WERI-Rb-1 (cell line): Measurements from ENCODE around the gene DENR.

Experiments
- DNase-seq: peaks from one replicate; pipeline ENCODE4 v3.0.0-alpha.2; 2020
- H3K27ac ChIP-seq: fragments of 250-450 bp; sonication (Bioruptor Pico); 2 replicates; pipeline ENCODE4 v1.5.1; 2020; ENCODE audit warnings: mild to moderate bottlenecking, moderate library complexity
- H3K27me3 ChIP-seq: fragments of 250-450 bp; sonication (Bioruptor Pico); 2 replicates; pipeline ENCODE4 v1.5.1; 2021; ENCODE audit warnings: mild to moderate bottlenecking, low read depth, moderate library complexity; ENCODE audit not compliant: insufficient read depth, severe bottlenecking
- H3K36me3 ChIP-seq: fragments of 250-450 bp; sonication (Bioruptor Pico); 2 replicates; pipeline ENCODE4 v1.5.1; 2020; ENCODE audit warnings: mild to moderate bottlenecking, moderate library complexity
- H3K4me3 ChIP-seq: 2 replicates; pipeline ENCODE4 v1.5.1; 2011; ENCODE audit warnings: low read depth, mild to moderate bottlenecking, control low read depth, low read length
- H3K9me3 ChIP-seq: fragments of 250-450 bp; sonication (Bioruptor Pico); 2 replicates; pipeline ENCODE4 v1.5.1; 2021; ENCODE audit warnings: mild to moderate bottlenecking, moderate library complexity; ENCODE audit not compliant: severe bottlenecking
- TF ChIP-seq, protein P1 (sequence below): IDR thresholded peaks from 2 replicates; pipeline ENCODE4 v1.5.1; 2011; ENCODE audit warnings: low read depth, mild to moderate bottlenecking, control low read depth, inconsistent platforms, low read length

Gene DENR

DNA sequence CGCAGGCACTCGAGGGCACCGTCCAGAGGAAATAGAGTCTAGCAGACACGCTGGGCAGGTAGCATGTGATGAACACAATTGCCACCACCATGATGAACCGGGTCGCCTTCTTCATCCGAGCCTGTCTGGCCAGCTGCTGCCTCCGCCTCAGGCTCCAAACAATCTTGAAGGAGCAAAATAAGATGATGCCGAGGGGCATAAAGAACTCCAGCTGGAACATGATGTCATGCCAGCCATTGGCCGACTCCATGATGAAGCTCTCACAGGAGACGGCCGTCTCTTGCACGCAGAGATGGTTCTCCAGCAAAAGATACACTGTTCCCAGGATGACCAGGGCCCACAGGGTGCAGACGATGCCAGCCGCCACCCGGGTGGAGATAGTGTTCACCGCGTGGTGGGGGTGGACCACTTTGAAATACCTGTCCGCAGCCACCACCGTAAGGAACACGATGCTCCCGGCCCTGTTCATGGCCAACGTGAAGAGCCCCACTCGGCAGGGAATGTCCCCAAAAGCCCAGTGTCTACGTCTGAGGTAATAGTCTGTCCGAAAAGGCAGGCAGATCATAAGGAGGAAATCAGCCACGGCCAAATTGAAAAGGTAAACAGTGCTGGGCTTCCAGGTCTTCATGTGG lies 22.9 kb upstream of the DENR start:
- Histone ChIP-seq H3K9me3 (no peaks in the 10 kb centered on the region), H3K27ac (no peak overlapping the region)
- DNase-seq, result no peak

DNA sequence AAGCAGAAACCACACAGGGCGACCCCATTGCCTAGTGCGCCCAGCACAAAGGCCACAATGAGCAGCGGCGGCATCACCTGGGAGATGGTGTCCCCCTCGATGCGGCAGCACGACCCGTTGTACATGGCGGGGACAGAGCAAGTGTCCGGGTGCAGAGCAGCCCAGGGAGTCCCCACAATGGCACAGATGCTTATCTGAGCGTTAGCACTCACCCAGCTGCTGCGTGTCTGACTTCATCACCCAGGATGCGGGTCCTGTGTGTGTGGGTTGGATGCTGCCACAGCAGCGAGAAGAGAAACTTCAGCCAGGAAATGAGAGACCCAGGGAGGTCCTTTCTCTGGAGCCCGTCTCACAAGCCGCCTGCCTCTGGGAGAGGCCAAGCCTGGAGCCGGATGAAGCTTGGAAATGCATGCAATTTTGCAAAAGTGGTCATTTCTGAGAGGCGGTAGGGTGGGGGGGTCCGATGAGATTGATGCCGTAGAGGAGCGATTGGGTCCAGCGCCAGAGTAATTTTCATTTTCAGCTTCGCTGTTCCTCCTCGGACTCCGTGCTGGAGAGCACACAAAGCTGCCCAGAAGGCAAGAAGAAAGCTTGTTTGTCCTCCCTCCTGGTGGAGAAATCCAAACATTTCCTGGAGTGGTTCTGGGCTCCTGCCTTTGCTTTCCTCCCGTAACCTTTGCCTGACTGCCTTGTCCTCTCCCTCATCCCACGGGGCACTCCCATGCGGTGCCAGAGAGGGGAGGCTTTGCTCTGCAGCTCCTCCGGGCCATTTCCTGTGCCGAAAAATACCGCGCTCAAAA lies 22.2 kb upstream of the DENR start, which contains the start of gene HCAR1:
TSS of gene HCAR1 (minus strand) at position 630 of the 800 bp plus-strand sequence. CDS start at position 125, 505 bp downstream.
- Histone ChIP-seq H3K36me3 (no peaks in the 10 kb centered on the region), H3K4me3 (no peak within 1 kb of the TSS), H3K27me3 (no peaks in the 10 kb centered on the region), H3K9me3 (no peaks in the 10 kb centered on the region), H3K27ac (no peak within 1 kb of the TSS)
- DNase-seq, result no peak
- TF ChIP-seq, protein P1, sequence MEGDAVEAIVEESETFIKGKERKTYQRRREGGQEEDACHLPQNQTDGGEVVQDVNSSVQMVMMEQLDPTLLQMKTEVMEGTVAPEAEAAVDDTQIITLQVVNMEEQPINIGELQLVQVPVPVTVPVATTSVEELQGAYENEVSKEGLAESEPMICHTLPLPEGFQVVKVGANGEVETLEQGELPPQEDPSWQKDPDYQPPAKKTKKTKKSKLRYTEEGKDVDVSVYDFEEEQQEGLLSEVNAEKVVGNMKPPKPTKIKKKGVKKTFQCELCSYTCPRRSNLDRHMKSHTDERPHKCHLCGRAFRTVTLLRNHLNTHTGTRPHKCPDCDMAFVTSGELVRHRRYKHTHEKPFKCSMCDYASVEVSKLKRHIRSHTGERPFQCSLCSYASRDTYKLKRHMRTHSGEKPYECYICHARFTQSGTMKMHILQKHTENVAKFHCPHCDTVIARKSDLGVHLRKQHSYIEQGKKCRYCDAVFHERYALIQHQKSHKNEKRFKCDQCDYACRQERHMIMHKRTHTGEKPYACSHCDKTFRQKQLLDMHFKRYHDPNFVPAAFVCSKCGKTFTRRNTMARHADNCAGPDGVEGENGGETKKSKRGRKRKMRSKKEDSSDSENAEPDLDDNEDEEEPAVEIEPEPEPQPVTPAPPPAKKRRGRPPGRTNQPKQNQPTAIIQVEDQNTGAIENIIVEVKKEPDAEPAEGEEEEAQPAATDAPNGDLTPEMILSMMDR, result no peak

More for the DNA sequence above, 22.9 kb upstream of the DENR start:
- no peaks in the 10 kb centered on the region for H3K27me3 ChIP-seq
- TF ChIP-seq, protein P1, result no peak
- no peaks in the 10 kb centered on the region for H3K36me3 ChIP-seq
- no peak overlapping the region for H3K4me3 ChIP-seq

DNA sequence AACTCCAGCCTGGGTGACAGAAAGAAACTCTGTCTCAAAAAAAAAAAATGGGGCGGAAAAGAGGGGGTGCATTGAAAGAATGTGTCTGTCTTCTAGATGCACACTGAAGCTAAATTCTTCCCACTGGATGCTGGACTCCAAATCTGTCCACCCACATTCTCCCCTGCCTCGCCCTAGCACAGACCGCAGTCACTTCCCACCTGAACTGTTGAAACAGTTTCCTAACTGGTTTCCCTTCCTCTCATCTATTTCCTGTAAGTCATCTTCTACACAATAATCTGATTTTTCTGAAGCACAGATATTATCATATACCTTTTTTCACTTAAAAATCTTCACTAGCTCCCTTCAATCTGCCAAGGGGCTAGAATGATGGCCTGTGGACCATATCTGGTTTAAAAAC lies 20.5 kb upstream of the DENR start:
- TF ChIP-seq, protein P1, result no peak
- H3K4me3 ChIP-seq, result no peak overlapping the region
- no peak for DNase-seq
- H3K27me3 ChIP-seq, result no peaks in the 10 kb centered on the region
- no peak overlapping the region for H3K27ac ChIP-seq
- no peaks in the 10 kb centered on the region for H3K9me3 ChIP-seq
- no peaks in the 10 kb centered on the region for H3K36me3 ChIP-seq

DNA sequence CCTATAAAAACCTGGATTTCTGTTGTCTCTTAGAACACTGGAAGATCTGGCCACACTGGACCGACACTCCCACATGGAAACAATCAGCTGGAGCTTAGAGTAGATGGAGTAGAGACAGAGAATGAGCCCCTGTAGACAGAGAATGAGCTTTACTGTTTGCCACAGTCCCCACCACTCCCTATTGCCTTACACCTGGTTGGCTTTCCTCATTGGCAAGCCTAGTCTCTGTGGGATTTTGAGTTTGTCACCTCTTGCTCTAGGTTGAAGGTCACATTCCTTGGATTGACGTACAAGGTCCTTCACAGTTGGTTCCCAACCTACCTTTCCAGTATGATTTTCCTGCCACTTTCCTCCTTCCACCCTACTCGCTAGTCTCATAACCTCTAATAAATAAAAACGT lies 20.0 kb upstream of the DENR start:
- no peaks in the 10 kb centered on the region for H3K36me3 ChIP-seq
- H3K27me3 ChIP-seq, result no peaks in the 10 kb centered on the region
- H3K27ac ChIP-seq, result no peak overlapping the region
- DNase-seq, result no peak
- H3K9me3 ChIP-seq, result no peaks in the 10 kb centered on the region
- TF ChIP-seq, protein P1, result no peak
- H3K4me3 ChIP-seq, result no peak overlapping the region

DNA sequence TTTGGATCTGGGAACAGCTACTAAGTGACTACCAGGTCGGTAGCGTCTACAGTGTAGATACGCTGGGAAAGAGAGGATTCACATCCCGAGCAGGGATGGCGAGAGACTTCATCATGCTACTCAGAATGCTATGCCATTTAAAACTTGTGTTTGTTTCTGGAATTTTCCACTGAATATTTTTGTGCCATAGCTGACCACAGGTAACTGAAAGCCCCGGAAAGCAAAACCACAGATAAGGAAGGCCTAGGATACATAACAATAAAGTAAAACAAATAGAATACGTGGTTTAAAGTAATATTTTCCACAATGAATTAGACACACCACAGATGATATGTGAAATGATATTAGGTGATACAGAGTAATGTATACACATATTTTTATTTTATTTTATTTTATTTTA lies 14.1 kb upstream of the DENR start:
- TF ChIP-seq, protein P1, result no peak
- Histone ChIP-seq H3K36me3 (no peaks in the 10 kb centered on the region), H3K27me3 (no peaks in the 10 kb centered on the region), H3K4me3 (no peak overlapping the region), H3K9me3 (no peaks in the 10 kb centered on the region), H3K27ac (no peak overlapping the region)
- DNase-seq, result no peak
